ENCODE measurements around the gene PDE4B.

Gene PDE4B

DNA sequence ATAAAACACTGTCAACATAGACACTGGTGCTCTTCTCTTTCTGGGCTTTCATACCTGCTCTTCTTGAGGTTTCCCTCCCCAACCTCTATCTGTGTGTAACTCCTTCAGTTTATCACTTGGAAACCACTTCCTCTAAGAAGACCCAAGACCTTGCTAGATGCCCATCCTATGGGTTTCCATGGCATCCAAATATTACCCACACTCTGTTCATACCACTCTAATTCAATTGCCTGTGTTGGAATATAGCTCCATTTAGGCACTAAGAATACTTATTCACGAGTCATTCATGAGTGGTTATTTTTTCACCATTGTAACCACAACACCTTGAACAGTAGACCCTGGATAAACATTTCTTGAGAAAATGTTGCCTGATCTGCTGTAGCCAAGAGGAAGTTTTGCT is 510.1 kb downstream of the PDE4B start:
- 89% methylated on average over 1 of the region's 1 CpG for WGBS, 2 experiments
- no peaks in the 10 kb centered on the region for H3K27me3 ChIP-seq (ENCODE audit: control insufficient read depth, insufficient read depth, low read length, poor library complexity, severe bottlenecking)
- H3K9me3 ChIP-seq (ENCODE audit: control insufficient read depth, low read length) = no peaks in the 10 kb centered on the region
- H3K4me1 ChIP-seq (ENCODE audit: control insufficient read depth, insufficient read depth, low read length) = no peaks in the 10 kb centered on the region
- no peak overlapping the region for H3K27ac ChIP-seq (ENCODE audit: insufficient read depth, low read depth, low read length, poor library complexity, severe bottlenecking)
- H3K36me3 ChIP-seq (ENCODE audit: control insufficient read depth, insufficient read depth, low read length) = no peaks in the 10 kb centered on the region
- no peak overlapping the region for H3K4me3 ChIP-seq (ENCODE audit: insufficient read depth, low read depth, low read length)

DNA sequence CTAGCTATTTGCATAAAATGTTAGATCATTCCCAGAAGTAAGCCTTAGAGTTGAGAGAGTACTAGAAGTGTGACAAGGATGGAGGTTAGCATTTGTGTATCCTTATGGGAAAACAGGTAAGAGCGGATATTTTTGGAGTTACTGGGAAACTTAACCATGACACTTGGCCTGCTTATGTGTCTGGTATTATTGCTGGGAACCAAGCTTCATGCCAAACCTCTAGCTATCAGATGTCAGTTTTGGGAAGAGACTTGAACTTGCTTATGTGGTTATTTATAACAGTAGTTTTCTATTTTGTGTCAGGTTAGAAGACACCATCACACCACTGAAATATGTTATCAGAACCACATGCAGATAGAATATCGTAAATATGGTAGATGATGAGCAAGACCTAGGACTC is 511.0 kb downstream of the PDE4B start:
- H3K27me3 ChIP-seq (ENCODE audit: control insufficient read depth, insufficient read depth, low read length, poor library complexity, severe bottlenecking) = no peaks in the 10 kb centered on the region
- H3K4me3 ChIP-seq (ENCODE audit: insufficient read depth, low read depth, low read length) = no peak overlapping the region
- H3K4me1 ChIP-seq (ENCODE audit: control insufficient read depth, insufficient read depth, low read length) = no peaks in the 10 kb centered on the region
- no peaks in the 10 kb centered on the region for H3K36me3 ChIP-seq (ENCODE audit: control insufficient read depth, insufficient read depth, low read length)
- WGBS, 2 experiments = 91 to 99% methylated on average over 1 to 2 of the region's 2 CpGs
- no peaks in the 10 kb centered on the region for H3K9me3 ChIP-seq (ENCODE audit: control insufficient read depth, low read length)
- no peak overlapping the region for H3K27ac ChIP-seq (ENCODE audit: insufficient read depth, low read depth, low read length, poor library complexity, severe bottlenecking)

DNA sequence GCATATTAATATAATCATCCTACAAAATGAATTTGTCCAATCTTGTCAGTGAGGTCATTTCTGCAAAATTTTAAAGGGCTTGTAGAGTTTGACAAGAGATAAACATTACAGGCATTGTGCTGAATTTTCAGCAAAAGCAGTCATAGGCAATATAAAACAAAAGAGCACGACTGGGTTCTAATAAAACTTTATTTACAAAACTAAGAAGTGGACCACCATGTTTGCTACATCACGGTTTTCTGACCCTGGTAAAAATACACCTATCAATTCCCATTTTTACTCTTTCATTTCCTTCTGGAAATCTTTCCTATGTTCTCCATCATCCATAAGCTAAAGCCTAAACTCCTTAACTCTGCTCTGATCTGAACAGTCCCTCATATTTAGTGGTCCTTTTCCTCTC is 511.4 kb downstream of the PDE4B start:
- H3K9me3 ChIP-seq (ENCODE audit: control insufficient read depth, low read length) = no peaks in the 10 kb centered on the region
- no peaks in the 10 kb centered on the region for H3K4me1 ChIP-seq (ENCODE audit: control insufficient read depth, insufficient read depth, low read length)
- no peaks in the 10 kb centered on the region for H3K27me3 ChIP-seq (ENCODE audit: control insufficient read depth, insufficient read depth, low read length, poor library complexity, severe bottlenecking)
- 86 to 89% methylated on average over 2 of the region's 2 CpGs for WGBS, 2 experiments
- no peak overlapping the region for H3K27ac ChIP-seq (ENCODE audit: insufficient read depth, low read depth, low read length, poor library complexity, severe bottlenecking)
- no peaks in the 10 kb centered on the region for H3K36me3 ChIP-seq (ENCODE audit: control insufficient read depth, insufficient read depth, low read length)
- H3K4me3 ChIP-seq (ENCODE audit: insufficient read depth, low read depth, low read length) = no peak overlapping the region

DNA sequence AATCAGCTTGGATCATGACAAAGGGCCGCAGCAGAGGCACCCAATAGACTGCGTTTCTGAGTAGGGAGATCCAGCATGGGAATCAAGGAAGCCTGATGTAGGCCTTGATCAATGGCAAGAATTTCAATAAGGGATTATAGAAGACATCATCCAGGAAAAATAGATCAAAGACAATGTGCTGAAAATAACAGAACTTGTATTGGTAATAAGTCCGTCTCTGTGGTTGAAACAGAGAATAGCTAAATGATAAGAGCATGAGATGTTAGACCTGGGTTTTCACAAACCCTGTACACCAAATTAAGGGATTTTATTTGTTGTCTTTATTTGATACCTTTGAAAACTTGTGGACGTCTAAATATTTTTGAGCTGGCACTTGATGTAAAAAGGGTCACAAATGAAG is 513.2 kb downstream of the PDE4B start:
- 92 to 95% methylated on average over 4 of the region's 4 CpGs for WGBS, 2 experiments
- H3K27ac ChIP-seq (ENCODE audit: insufficient read depth, low read depth, low read length, poor library complexity, severe bottlenecking) = no peak overlapping the region
- no peaks in the 10 kb centered on the region for H3K36me3 ChIP-seq (ENCODE audit: control insufficient read depth, insufficient read depth, low read length)
- H3K27me3 ChIP-seq (ENCODE audit: control insufficient read depth, insufficient read depth, low read length, poor library complexity, severe bottlenecking) = no peaks in the 10 kb centered on the region
- H3K9me3 ChIP-seq (ENCODE audit: control insufficient read depth, low read length) = no peaks in the 10 kb centered on the region
- no peak overlapping the region for H3K4me3 ChIP-seq (ENCODE audit: insufficient read depth, low read depth, low read length)
- no peaks in the 10 kb centered on the region for H3K4me1 ChIP-seq (ENCODE audit: control insufficient read depth, insufficient read depth, low read length)

DNA sequence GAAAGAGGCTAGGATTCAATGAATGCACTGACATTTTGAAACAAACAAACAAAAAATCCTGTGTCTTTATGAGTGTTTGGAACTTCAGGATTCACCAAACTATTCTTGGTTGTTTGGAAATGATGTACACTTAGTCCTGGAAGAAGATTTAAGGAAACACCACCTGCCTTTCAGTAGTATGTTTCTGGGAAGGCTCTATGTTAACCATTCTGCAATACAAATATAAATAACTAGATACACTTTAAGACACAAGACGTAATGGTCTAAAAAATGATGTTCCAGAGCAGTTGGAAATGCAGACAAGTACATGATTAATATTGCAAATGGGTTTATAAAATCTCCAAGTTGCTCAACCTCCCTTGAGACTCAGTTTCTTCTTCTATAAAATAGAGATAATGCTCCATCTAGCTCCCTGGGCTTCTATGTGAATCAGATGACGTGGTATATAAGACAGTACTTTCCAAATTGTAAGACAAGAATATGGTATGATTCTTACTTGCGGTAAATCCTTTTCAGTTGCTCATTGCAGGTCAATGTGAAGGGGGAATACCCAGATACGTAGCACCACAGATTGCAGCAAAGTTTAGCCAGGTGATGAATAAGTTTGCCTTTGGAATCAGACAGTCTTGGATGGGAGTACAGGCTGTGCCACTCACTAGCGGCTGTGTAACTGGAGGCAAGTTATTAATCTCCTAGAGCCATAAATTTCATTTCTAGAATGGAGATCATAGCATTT is 516.5 kb downstream of the PDE4B start:
- 97 to 99% methylated on average over 4 to 5 of the region's 5 CpGs for WGBS, 2 experiments
- Histone ChIP-seq H3K9me3 (ENCODE audit: control insufficient read depth, low read length) (no peaks in the 10 kb centered on the region), H3K27ac (ENCODE audit: insufficient read depth, low read depth, low read length, poor library complexity, severe bottlenecking) (no peak overlapping the region), H3K4me1 (ENCODE audit: control insufficient read depth, insufficient read depth, low read length) (no peaks in the 10 kb centered on the region), H3K4me3 (ENCODE audit: insufficient read depth, low read depth, low read length) (no peak overlapping the region), H3K36me3 (ENCODE audit: control insufficient read depth, insufficient read depth, low read length) (no peaks in the 10 kb centered on the region), H3K27me3 (ENCODE audit: control insufficient read depth, insufficient read depth, low read length, poor library complexity, severe bottlenecking) (no peaks in the 10 kb centered on the region)

DNA sequence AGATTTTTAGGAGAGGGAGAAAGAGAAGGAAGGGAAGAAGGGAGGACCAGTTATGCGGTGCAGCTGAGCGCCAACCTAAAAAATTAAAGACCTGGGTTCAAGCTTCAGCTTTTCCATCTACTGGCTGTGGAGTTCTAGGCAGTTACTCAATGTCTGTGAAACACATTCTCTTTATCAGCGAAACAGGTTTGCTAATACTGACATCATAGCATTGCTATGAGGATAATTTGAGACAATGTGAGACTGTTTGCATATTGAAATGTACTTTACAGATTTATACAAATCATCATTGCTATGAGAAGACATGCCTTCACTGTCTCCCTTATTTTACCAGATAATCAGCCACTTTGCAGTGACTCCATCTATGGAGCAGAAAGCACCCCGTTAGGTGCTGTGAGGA is 518.4 kb downstream of the PDE4B start:
- H3K36me3 ChIP-seq (ENCODE audit: control insufficient read depth, insufficient read depth, low read length) = no peaks in the 10 kb centered on the region
- 89 to 90% methylated on average over 3 to 4 of the region's 4 CpGs for WGBS, 2 experiments
- no peak overlapping the region for H3K4me3 ChIP-seq (ENCODE audit: insufficient read depth, low read depth, low read length)
- no peaks in the 10 kb centered on the region for H3K9me3 ChIP-seq (ENCODE audit: control insufficient read depth, low read length)
- no peaks in the 10 kb centered on the region for H3K27me3 ChIP-seq (ENCODE audit: control insufficient read depth, insufficient read depth, low read length, poor library complexity, severe bottlenecking)
- H3K27ac ChIP-seq (ENCODE audit: insufficient read depth, low read depth, low read length, poor library complexity, severe bottlenecking) = no peak overlapping the region
- H3K4me1 ChIP-seq (ENCODE audit: control insufficient read depth, insufficient read depth, low read length) = no peaks in the 10 kb centered on the region

DNA sequence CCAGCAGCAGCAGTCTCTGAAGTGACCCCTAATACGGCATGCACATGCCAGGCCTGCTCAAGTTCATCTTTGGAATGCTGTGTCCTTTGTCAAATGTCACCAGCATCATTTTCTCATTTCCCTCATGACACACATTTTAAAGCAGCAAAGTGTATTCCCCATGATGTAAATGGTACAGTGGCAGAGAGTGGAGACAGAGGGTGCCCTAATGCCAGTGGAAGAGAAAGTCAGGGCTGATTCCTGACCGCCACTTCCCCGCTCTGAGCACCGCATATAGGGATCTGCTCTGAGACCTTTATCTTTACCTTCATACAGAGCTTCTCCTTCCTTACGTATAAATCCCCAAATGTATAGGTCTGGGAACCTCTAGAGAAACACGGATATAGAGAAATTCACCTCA is 518.9 kb downstream of the PDE4B start:
- H3K4me3 ChIP-seq (ENCODE audit: insufficient read depth, low read depth, low read length) = no peak overlapping the region
- H3K9me3 ChIP-seq (ENCODE audit: control insufficient read depth, low read length) = no peaks in the 10 kb centered on the region
- no peaks in the 10 kb centered on the region for H3K36me3 ChIP-seq (ENCODE audit: control insufficient read depth, insufficient read depth, low read length)
- WGBS, 2 experiments = 91 to 95% methylated on average over 6 of the region's 6 CpGs
- H3K27ac ChIP-seq (ENCODE audit: insufficient read depth, low read depth, low read length, poor library complexity, severe bottlenecking) = no peak overlapping the region
- H3K27me3 ChIP-seq (ENCODE audit: control insufficient read depth, insufficient read depth, low read length, poor library complexity, severe bottlenecking) = no peaks in the 10 kb centered on the region
- H3K4me1 ChIP-seq (ENCODE audit: control insufficient read depth, insufficient read depth, low read length) = no peaks in the 10 kb centered on the region

DNA sequence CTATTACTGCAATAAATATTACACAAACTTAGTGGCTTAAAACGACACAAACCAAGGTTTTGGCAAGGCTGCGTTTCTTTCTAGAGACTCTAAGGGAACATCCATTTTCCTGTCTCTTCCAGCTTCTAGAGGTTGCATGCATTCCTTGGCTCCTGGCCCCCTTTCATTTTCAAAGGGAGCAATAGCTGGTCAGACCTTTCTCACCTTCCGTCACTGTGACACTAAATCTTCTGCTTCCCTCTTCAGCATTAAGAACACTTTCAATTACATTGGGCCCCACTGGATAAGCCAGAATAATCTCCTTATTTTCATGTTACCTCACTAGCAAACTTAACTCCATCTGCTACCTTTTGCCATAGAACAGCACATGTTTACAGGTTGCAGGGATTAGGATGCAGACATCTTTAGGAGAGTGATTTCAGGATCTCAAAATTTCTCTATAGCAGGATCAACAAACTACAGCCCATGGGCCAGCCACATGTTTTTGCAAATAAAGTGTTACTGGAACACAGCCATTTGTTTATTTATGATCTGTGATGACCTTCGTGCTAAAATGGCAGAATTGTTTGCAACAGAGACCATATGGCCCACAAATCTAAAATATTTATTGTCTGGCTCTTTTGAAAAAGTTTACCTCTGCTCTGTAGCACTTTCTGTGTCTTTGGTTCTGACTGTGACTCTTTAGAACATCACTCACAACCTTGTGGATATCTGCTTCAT is 519.7 kb downstream of the PDE4B start:
- 77 to 87% methylated on average over 4 of the region's 4 CpGs for WGBS, 2 experiments
- no peaks in the 10 kb centered on the region for H3K36me3 ChIP-seq (ENCODE audit: control insufficient read depth, insufficient read depth, low read length)

DNA sequence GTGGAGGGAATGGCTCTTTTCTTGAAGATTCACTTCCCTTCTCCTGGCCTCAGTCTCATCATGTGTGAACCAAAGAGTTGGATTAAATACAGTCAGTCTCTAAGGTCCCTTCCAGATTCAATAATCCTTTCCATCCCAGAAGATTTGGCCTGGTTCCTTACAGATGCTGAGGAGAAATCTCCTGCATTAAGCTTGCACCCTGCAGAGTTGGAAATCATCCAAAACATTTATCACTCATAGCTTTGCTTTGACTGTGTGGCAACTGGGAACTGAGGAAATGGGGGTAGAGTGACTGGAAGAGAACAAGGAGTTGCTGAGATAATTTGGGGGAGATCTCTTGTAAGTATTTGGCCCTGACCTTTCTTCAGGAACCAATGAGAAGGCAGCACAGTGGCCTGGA is 520.7 kb downstream of the PDE4B start:
- H3K9me3 ChIP-seq (ENCODE audit: control insufficient read depth, low read length) = no peaks in the 10 kb centered on the region
- H3K4me3 ChIP-seq (ENCODE audit: insufficient read depth, low read depth, low read length) = no peak overlapping the region
- H3K4me1 ChIP-seq (ENCODE audit: control insufficient read depth, insufficient read depth, low read length) = no peaks in the 10 kb centered on the region
- no peak overlapping the region for H3K27ac ChIP-seq (ENCODE audit: insufficient read depth, low read depth, low read length, poor library complexity, severe bottlenecking)
- H3K36me3 ChIP-seq (ENCODE audit: control insufficient read depth, insufficient read depth, low read length) = no peaks in the 10 kb centered on the region
- H3K27me3 ChIP-seq (ENCODE audit: control insufficient read depth, insufficient read depth, low read length, poor library complexity, severe bottlenecking) = no peaks in the 10 kb centered on the region

More for the DNA sequence above, 519.7 kb downstream of the PDE4B start:
- no peaks in the 10 kb centered on the region for H3K27me3 ChIP-seq (ENCODE audit: control insufficient read depth, insufficient read depth, low read length, poor library complexity, severe bottlenecking)
- H3K4me1 ChIP-seq (ENCODE audit: control insufficient read depth, insufficient read depth, low read length) = no peaks in the 10 kb centered on the region
- no peak overlapping the region for H3K27ac ChIP-seq (ENCODE audit: insufficient read depth, low read depth, low read length, poor library complexity, severe bottlenecking)
- no peak overlapping the region for H3K4me3 ChIP-seq (ENCODE audit: insufficient read depth, low read depth, low read length)
- H3K9me3 ChIP-seq (ENCODE audit: control insufficient read depth, low read length) = no peaks in the 10 kb centered on the region

DNA sequence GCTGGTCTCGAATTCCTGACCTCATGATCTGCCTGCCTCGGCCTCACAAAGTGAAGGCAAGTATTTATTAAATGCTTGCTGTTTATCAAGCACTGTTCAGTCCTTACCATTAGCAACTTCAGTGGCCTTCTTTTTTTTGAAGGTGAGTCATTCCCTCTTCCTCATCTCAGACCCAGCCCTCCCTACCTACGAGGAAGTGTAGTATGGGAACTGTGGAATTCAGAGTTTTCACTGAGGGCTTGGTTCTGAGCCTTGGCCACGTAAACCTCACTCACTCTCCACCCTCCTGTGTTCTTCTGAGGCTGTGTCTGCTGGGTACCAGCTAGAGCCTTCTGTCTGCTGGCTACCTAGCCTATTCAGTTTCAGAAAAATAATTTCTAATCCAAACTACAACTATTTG is 523.0 kb downstream of the PDE4B start:
- H3K4me1 ChIP-seq (ENCODE audit: control insufficient read depth, insufficient read depth, low read length) = no peaks in the 10 kb centered on the region
- no peak overlapping the region for H3K4me3 ChIP-seq (ENCODE audit: insufficient read depth, low read depth, low read length)
- no peaks in the 10 kb centered on the region for H3K9me3 ChIP-seq (ENCODE audit: control insufficient read depth, low read length)
- H3K36me3 ChIP-seq (ENCODE audit: control insufficient read depth, insufficient read depth, low read length) = no peaks in the 10 kb centered on the region
- no peak overlapping the region for H3K27ac ChIP-seq (ENCODE audit: insufficient read depth, low read depth, low read length, poor library complexity, severe bottlenecking)
- WGBS, 2 experiments = 92 to 93% methylated on average over 3 to 4 of the region's 4 CpGs
- H3K27me3 ChIP-seq (ENCODE audit: control insufficient read depth, insufficient read depth, low read length, poor library complexity, severe bottlenecking) = no peaks in the 10 kb centered on the region
